Measurements from ENCODE around the gene SPN.

DNA sequence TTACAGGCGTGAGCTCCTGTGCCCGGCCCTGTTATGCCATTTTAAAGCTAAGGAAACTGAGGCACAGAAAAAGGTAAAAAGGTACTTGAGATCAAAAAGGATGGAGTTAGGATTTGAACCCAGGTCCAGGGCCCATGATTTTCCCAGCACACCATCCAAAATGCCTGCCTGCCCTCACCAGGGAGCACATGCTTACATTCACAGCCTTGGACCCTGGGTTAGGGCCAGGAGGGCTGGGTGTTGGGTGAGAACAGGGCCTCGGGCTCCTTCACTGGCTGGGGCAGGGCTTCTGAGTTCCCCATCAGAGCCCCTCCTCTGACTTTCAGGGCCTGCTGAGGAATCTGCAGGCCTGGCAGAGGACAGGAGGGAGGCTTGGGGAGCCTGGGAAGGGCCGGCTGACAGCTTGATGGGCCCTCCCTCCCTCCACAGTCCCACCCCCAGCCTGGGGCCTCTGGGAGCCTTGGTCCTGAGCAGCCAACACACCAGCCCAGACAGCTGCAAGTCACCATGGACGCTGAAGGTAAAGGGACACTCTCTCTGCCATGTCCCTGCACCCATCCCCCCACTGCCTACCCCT, 15.7 kb downstream of the SPN start, which contains the start of gene QPRT:
- TF ChIP-seq, protein P1, sequence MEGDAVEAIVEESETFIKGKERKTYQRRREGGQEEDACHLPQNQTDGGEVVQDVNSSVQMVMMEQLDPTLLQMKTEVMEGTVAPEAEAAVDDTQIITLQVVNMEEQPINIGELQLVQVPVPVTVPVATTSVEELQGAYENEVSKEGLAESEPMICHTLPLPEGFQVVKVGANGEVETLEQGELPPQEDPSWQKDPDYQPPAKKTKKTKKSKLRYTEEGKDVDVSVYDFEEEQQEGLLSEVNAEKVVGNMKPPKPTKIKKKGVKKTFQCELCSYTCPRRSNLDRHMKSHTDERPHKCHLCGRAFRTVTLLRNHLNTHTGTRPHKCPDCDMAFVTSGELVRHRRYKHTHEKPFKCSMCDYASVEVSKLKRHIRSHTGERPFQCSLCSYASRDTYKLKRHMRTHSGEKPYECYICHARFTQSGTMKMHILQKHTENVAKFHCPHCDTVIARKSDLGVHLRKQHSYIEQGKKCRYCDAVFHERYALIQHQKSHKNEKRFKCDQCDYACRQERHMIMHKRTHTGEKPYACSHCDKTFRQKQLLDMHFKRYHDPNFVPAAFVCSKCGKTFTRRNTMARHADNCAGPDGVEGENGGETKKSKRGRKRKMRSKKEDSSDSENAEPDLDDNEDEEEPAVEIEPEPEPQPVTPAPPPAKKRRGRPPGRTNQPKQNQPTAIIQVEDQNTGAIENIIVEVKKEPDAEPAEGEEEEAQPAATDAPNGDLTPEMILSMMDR (IDR thresholded peaks at IDR 0.05; ENCODE audit: low read length): no peak
- TF ChIP-seq EZH2 (optimal IDR thresholded peaks at IDR 0.05; ENCODE audit: low read depth, low read length) (no peak), EZH2phosphoT487 (IDR thresholded peaks at IDR 0.05; ENCODE audit: low read length) (no peak)
